Activated CD4-positive, CD25-positive, alpha-beta regulatory T cell treated with anti-CD3 and anti-CD28 coated beads, Interleukin-2, amount 50 U/mL, for 24 hours (primary cell): ENCODE measurements around the gene NUAK2.
"Not testable (repeated sequence)": the region's sequence is repeated elsewhere in the genome, so short reads cannot be mapped to it uniquely, and the experiment has no call there.

Experiments used
- ATAC-seq, 2 donors: fragments of 150-1000 bp; cut with Tn5 transposase; one replicate each; pipeline ENCODE4 v1.10.0; 2021; ENCODE audit warnings: mild to moderate bottlenecking in 1 of 2, moderate library complexity in 1 of 2

Gene NUAK2

GRCh38 chr1:205294934-205295333 is 26.6 kb downstream of the NUAK2 start:
- no peak for ATAC-seq

GRCh38 chr1:205294175-205294917 is 27.2 kb downstream of the NUAK2 start:
- ATAC-seq = no peak

- ATAC-seq = no peak
Measured at GRCh38 chr1:205293350-205294074, 28.0 kb downstream of the NUAK2 start.

- ATAC-seq = no peak
Measured at GRCh38 chr1:205291596-205291995, 29.9 kb downstream of the NUAK2 start.

- ATAC-seq = peak; percentile 77 to 79
Measured at GRCh38 chr1:205287767-205288559, 33.6 kb downstream of the NUAK2 start.

- ATAC-seq = no peak
Measured at GRCh38 chr1:205287076-205287475, 34.5 kb downstream of the NUAK2 start.

GRCh38 chr1:205286335-205286950 is 35.1 kb downstream of the NUAK2 start:
- ATAC-seq = no peak

GRCh38 chr1:205285381-205286101 is 36.0 kb downstream of the NUAK2 start:
- ATAC-seq = peak; percentile 47 to 52

- peak; percentile 57 to 66 for ATAC-seq
Measured at GRCh38 chr1:205284420-205285144, 37.0 kb downstream of the NUAK2 start.

- ATAC-seq = no peak
Measured at GRCh38 chr1:205283270-205284147, 38.0 kb downstream of the NUAK2 start.

GRCh38 chr1:205280666-205281395 is 40.7 kb downstream of the NUAK2 start:
- not testable (repeated sequence) for ATAC-seq

GRCh38 chr1:205279986-205280385 is 41.6 kb downstream of the NUAK2 start:
- ATAC-seq = peak in 1 of 2 donors; percentile 37

- ATAC-seq = no peak
Measured at GRCh38 chr1:205276689-205277065, 44.9 kb downstream of the NUAK2 start.

GRCh38 chr1:205275916-205276688 is 45.4 kb downstream of the NUAK2 start:
- ATAC-seq = no peak

GRCh38 chr1:205275133-205275532 is 46.4 kb downstream of the NUAK2 start:
- no peak for ATAC-seq

GRCh38 chr1:205274041-205274691 is 47.4 kb downstream of the NUAK2 start:
- peak in 1 of 2 donors; percentile 4 for ATAC-seq

- ATAC-seq = peak; percentile 80 to 85
Measured at GRCh38 chr1:205273551-205273982, 48.0 kb downstream of the NUAK2 start.

- ATAC-seq = no peak
Measured at GRCh38 chr1:205272536-205272935, 49.0 kb downstream of the NUAK2 start.
